Motor neuron (in vitro differentiated cells): ENCODE results near the gene SIRPA. TPM values are rescaled to one million over a fixed set of nuclear protein-coding genes. Genes with fewer than 3 reads are reported as not detected.

Experiments used
- ATAC-seq, 8 experiments: fragments of 200-7000 bp; cut with Tn5 transposase; replicated peaks in 6 of 8; 2 replicates each; pipeline ENCODE4 v1.8.0; 2021; ENCODE audit warnings: mild to moderate bottlenecking in 8 of 8, moderate library complexity in 8 of 8
- H3K27ac ChIP-seq, 2 donors: fragments of 250-450 bp; sonication (Bioruptor Pico); 2 replicates each; pipeline ENCODE4 v1.9.0; 2021; ENCODE audit warnings: antibody characterized with exemption in 2 of 2, mild to moderate bottlenecking in 2 of 2, moderate library complexity in 1 of 2
- H3K4me1 ChIP-seq, 2 donors: fragments of 250-450 bp; sonication (Bioruptor Pico); replicated peaks in 1 of 2; 2 replicates each; pipeline ENCODE4 v1.6.1; 2021; ENCODE audit warnings: antibody characterized with exemption in 2 of 2, mild to moderate bottlenecking in 2 of 2, moderate library complexity in 1 of 2
- H3K4me3 ChIP-seq, 5 donors: fragments of 250-450 bp; sonication (Bioruptor Pico); 2 replicates each; pipeline ENCODE4 v1.9.0; 2021; ENCODE audit warnings: antibody characterized with exemption in 5 of 5, mild to moderate bottlenecking in 5 of 5, moderate library complexity in 4 of 5
- WGBS, 10 experiments: fragments of 450-650 bp; shearing (Covaris generic); methylation state at CpG; one replicate each; pipeline ENCODE4 v1.0.0; 2022; 5-methylcytosine and 5-hydroxymethylcytosine counted together
- in situ Hi-C, 9 experiments: fragments of 400-800 bp; cut with MboI; loops; one replicate each; pipeline ENCODE4 v1.15.0; 2021; ENCODE audit warnings: low sequenced_read_pairs in 9 of 9, low pct_unique_long_range_greater_than_20kb in 2 of 9; ENCODE audit not compliant: unreplicated experiment in 9 of 9
- total RNA-seq, 8 experiments: library from RNA; unstranded; fragments of 300-600 nt; gene quantifications; 2 replicates each; pipeline versions ENCODE4 v1.2.3 to v1.2.4, GENCODE V29; 2022

Gene SIRPA
- total RNA-seq, 8 experiments from 2014 or later, result 1.7 to 47.3 (median 2.4) TPM

DNA sequence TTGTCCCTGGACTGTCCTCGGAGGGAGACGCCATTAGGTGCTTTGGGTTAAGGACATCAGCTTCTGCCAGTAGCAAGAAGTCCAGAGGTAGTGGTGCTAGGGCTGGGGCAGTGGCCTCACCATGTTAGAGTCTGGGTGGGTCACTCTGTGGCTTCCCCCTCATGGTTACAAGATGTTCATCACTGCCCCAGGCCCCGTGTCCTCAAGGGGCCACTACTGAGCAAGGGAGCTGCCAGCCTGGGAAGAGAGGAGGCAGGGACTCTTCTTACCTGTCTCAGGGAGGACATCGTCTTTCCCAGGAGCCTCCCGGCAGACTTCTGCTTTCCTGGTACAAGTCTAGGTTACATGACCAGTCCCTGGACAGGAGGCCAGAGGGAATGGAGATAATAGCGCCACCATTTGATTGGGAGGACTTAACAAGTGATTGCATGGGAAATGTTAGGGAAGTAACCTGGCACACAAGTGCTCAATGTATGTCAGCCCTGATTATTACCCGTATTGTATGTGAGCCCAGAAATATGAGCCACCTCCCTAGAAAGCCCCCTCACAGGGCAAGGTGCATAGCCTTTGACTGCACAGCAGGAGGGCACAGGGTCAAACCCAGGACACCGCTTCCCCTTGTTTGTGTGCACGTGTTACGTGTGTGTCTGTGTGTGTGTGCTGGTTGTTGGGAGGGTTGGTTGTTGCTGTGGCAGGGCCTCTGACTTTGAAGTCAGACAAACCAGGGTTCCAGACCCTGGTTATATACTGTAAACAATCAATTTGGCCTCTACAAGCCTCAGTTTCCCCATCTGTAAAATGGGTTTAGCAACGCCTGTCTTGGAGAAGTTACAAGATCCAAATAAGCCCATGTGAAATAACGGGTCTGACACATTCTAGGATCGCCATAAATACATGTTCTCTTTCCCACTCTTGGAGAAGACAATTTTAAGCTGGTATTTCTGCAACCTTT is 30.0 kb downstream of the SIRPA start:
- WGBS, 10 experiments, result 48 to 95% (median 88%) methylated on average over 1 to 12 of the region's 13 CpGs; no CpG with 5 or more reads in 1 of the 10 experiments
- no peak for ATAC-seq
- in situ Hi-C loops, result no loop called here
- Histone ChIP-seq H3K27ac (no peak overlapping the region), H3K4me1 (no peaks in the 10 kb centered on the region), H3K4me3 (no peak overlapping the region)

DNA sequence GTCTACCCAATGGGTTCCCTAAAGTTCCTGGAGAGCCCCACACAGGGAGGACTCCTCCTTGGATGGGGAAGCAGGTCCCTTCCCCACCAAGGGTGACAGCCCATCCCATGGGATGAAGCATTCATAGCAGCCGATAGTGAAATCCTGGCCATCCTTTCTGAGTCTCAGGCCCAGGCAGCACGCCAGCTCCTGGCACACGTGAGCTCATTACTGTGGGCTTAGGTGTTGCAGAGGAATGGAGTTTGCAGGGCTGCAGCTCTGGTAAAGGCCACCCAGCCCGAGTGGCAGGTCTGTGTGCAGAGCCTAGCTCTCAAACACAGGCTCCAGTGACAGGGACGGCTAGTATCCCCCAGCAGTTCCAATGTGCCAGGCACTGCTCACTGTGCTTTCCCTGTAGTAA is 31.0 kb downstream of the SIRPA start:
- Histone ChIP-seq H3K4me3 (no peak overlapping the region), H3K27ac (no peak overlapping the region), H3K4me1 (no peaks in the 10 kb centered on the region)
- no peak for ATAC-seq
- in situ Hi-C loops, result no loop called here
- WGBS, 10 experiments, result 20 to 100% (median 90%) methylated on average over 1 to 2 of the region's 5 CpGs; no CpG with 5 or more reads in 5 of the 10 experiments

DNA sequence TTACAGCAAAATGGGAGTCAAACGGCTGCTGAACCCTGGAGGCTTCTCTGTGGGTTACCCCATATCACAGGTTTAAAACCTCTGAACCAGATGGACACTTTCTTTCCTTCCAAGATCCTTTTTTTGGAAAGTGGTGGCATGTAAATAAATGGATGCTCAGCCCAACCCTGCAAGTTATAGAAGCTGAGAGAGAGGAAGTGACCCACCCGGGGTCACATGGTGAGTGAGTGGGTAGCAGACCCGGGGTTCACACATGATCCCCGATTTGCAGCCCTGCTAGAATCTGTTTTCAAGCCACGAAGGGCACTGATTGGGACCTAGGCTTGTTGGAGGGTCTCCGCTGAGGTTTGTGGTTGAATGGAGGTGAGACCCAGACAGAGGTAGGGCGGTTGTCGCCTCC is 32.0 kb downstream of the SIRPA start:
- H3K4me1 ChIP-seq, result no peaks in the 10 kb centered on the region
- H3K27ac ChIP-seq, result no peak overlapping the region
- peak in 2 of 8 experiments; percentile 16 to 26 for ATAC-seq
- no peak overlapping the region for H3K4me3 ChIP-seq
- WGBS, 10 experiments, result 11 to 73% (median 46%) methylated on average over 1 to 6 of the region's 8 CpGs; no CpG with 5 or more reads in 3 of the 10 experiments
- in situ Hi-C loops, result no loop called here

DNA sequence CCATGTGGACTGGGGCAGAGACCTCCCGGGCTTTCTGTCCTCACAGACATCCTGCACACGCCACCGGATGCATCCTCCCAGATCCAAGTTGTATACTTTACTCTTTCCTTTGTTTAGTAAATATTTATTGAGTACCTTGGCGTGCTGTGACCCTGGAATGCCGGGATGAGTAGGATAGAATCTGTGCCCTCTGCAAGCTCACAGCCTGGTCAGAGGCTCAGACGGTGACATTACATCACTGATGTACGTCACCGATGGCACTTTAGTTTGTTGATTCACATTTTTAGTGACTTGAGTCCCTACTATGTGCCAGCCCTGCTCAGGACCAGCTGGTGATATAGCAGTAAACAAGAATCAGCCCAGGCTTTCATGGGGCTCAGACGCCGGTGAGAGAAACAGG is 32.9 kb downstream of the SIRPA start:
- WGBS, 10 experiments, result 61 to 100% (median 91%) methylated on average over 1 to 10 of the region's 10 CpGs; no CpG with 5 or more reads in 2 of the 10 experiments
- Histone ChIP-seq H3K27ac (no peak overlapping the region), H3K4me3 (no peak overlapping the region), H3K4me1 (no peaks in the 10 kb centered on the region)
- ATAC-seq, result no peak
- in situ Hi-C loops, result no loop called here

DNA sequence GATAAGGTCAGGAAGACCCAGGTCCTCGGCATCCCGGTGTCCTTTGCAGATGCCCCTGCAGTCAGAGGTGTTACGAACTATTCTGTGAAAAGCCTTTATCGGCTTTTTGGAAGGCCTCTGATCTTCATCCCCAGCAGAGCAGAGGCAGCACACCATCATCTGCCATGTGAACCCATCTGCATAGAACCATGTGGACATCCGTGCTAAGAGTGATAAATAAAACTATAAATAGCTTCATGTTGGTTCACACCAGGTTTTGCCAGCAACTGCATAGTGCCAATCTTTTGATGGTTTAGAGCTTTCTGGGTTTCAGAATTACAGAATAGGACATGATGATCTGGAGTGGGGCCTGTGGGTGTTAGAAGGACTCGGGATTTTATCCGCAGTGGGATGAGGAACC is 33.6 kb downstream of the SIRPA start:
- no peak overlapping the region for H3K27ac ChIP-seq
- H3K4me3 ChIP-seq, result no peak overlapping the region
- 0 to 100% (median 90%) methylated on average over 1 to 6 of the region's 7 CpGs; no CpG with 5 or more reads in 3 of the 10 experiments for WGBS, 10 experiments
- in situ Hi-C loops, result no loop called here
- ATAC-seq, result no peak
- H3K4me1 ChIP-seq, result no peaks in the 10 kb centered on the region

DNA sequence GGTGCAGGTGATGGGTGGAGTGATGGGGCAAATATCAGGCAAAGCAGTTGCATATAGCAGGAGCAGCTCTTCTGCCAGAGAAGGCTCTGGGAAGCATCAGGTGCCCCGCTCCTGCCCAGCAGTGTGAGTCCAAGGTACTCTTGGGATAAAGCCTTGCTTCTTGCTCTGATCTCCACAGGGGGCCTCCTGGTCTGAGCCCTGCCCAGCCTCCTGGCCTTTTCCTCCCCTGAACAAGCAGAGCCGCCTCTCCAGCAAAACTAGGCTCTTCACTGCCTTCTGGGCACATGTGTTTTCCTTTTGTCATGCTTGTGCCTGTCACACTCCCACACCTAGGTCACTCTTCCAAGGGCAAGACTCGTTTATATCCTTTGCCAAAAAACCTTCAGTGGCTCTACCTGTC is 34.3 kb downstream of the SIRPA start:
- Histone ChIP-seq H3K4me1 (no peaks in the 10 kb centered on the region), H3K27ac (no peak overlapping the region)
- WGBS, 10 experiments, result 25 to 88% (median 70%) methylated on average over 1 to 3 of the region's 3 CpGs; no CpG with 5 or more reads in 6 of the 10 experiments

DNA sequence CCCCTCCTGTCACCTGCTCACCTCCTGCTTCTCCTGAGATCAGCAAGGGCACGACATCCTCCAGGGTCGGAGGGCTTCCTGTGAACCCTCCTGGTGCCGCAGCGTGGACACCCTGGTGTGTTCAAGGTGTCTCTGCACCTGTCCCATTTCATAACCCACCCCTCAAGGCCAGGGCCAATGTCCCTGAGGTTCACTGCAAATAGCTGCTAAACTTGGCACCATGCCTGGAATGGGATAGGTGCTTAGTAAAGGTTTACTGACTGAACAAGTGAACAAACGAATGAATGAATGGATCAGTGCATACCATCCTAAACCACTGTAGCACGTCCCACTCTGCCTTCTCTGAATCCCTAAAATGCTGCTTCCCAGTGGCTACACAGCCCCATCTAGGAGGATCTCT is 35.0 kb downstream of the SIRPA start:
- no peak for ATAC-seq
- Histone ChIP-seq H3K27ac (no peak overlapping the region), H3K4me1 (no peaks in the 10 kb centered on the region), H3K4me3 (no peak overlapping the region)
- in situ Hi-C loops, result no loop called here
- WGBS, 10 experiments, result 38 to 100% (median 78%) methylated on average over 1 to 4 of the region's 6 CpGs; no CpG with 5 or more reads in 5 of the 10 experiments

More for the DNA sequence above, 34.3 kb downstream of the SIRPA start:
- no peak for ATAC-seq
- no peak overlapping the region for H3K4me3 ChIP-seq
- in situ Hi-C loops, result no loop called here

DNA sequence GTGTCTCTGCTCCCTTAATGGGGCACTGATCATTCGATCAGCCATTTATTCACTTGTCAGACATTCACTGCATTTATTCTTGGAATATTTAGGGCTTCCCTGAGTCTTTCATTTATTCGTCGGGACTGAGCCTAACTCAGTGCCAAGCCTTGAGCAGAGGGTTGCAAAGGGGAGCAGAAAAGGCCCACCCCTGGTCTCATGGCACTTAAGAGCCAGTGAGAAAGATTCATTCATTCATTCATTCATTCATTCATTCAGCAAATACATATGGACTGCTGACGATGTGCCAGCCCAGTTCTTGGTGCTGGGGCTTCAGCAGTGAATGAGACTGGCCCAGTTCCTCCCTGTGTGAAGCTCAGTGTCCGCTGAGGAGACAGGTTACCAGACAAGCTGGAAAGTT is 36.6 kb downstream of the SIRPA start:
- 50 to 83% (median 69%) methylated on average over 1 to 5 of the region's 5 CpGs; no CpG with 5 or more reads in 3 of the 10 experiments for WGBS, 10 experiments
- Histone ChIP-seq H3K4me3 (no peak overlapping the region), H3K27ac (no peak overlapping the region), H3K4me1 (no peaks in the 10 kb centered on the region)
- no peak for ATAC-seq
- in situ Hi-C loops, result no loop called here

DNA sequence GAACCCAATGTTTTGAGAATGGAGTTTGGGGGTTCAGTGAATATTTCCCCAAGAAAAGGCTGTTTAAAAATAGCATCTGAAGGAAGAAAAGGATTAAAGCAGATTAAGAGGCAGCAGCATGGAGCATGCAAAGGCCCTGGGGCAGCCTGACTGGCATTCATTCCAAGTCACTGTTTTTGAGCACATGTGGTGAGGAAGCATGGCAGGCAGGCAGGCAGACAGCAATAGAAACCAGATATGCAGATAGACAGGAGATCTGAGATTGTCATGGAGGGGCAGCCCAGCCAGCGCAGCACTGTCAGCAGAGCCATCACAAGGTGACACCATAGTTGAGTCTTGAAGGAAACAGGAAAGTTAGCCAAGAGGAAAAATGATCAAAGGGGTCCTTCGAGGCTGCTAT is 37.8 kb downstream of the SIRPA start:
- no peak for ATAC-seq
- in situ Hi-C loops, result no loop called here
- Histone ChIP-seq H3K27ac (no peak overlapping the region), H3K4me3 (no peak overlapping the region), H3K4me1 (no peaks in the 10 kb centered on the region)
- 0 to 100% (median 50%) methylated on average over 1 to 2 of the region's 2 CpGs; no CpG with 5 or more reads in 5 of the 10 experiments for WGBS, 10 experiments

DNA sequence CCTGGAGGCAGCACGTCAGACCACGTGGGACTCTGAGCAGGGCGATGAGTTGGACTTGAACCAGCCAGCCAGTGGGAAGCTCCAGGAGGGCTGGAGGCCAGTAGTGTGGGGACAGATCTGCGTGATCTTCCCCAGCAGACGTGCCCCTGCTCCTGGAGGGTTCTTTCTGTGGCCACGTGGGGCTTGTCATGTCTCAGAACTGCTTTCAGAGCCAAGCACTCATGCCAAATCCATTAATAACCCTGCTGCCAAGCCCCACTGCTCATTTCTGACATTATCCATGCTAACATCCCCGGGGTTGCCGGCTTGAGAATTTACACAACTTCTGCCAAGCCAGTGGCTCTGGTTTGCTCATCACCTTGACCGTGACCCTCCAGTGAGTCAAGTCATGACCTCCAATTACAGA is 38.3 kb downstream of the SIRPA start:
- peak in 2 of 8 experiments; percentile 0 to 2 for ATAC-seq

DNA sequence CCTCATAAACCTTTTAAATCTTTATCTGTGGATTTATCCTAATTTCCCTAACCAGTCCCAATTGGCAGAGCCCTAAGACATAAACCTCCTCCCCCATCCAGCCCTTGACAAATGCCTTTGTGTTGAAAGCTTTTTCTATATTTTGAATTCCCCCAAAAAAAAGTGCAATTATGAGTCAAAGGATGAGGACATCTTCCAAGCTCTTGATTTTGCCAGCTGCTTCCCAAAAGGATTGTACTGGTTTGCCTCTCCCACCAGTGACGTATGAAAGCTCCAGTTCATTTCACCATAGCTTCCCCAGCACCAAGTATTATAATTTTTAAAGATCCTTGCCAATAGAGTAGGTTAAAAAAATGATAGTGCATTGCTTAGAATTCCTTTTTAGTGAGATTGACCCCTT is 38.9 kb downstream of the SIRPA start:
- Histone ChIP-seq H3K4me3 (no peak overlapping the region), H3K4me1 (no peaks in the 10 kb centered on the region), H3K27ac (no peak overlapping the region)
- WGBS, 10 experiments, result 7 to 100% (median 95%) methylated on average over 1 of the region's 1 CpG; no CpG with 5 or more reads in 2 of the 10 experiments
- in situ Hi-C loops, result no loop called here
- ATAC-seq, result peak in 2 of 8 experiments; percentile 33 to 61

More for the DNA sequence above, 38.3 kb downstream of the SIRPA start:
- Histone ChIP-seq H3K4me3 (no peak overlapping the region), H3K27ac (no peak overlapping the region), H3K4me1 (no peaks in the 10 kb centered on the region)
- in situ Hi-C loops, result no loop called here
- WGBS, 10 experiments, result 11 to 90% (median 58%) methylated on average over 2 to 9 of the region's 9 CpGs; no CpG with 5 or more reads in 2 of the 10 experiments

DNA sequence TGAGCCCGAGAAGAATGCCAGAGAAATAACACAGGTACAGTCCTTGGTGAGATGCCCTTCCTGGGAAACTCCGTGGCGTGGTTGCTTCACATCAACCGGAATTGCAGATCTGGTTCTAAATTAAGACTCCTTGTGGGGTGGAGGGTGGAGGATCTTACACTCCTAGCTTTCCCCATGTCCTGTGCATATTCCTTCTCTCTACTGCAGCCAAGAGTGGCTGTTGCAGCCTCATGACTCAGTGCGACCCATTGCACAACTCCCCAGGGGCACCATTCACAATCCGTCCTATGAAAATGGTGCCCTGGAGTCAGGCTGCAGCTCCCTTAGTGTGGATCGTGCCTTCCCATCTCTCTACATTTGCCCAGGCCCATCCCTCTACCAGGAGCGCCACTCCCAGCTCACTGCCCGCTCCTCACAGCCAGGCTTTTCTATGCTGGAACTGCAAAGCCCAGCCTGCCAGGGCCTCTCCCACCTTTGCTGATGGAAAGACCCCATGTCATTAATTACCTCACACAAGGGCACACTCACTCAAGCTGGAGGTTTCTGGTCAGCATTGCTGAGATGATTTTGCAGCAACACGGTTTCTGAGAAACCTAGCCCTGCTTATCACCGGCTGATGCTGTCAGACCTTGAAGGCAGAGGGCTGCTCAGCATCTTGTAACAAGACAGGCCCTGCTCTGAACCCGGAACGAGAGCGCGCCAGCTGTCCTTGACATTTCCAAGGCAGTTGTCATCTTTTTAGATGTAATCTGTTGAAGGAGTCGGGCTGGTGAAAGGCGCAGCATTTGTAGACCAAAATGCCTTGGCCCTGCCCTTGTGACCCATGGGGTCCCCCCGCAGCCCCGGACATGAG is 39.7 kb downstream of the SIRPA start:
- in situ Hi-C loops, result no loop called here
- H3K4me3 ChIP-seq, result no peak overlapping the region
- peak in 6 of 8 experiments; percentile 26 to 96 (median 76) for ATAC-seq
- H3K4me1 ChIP-seq, result no peaks in the 10 kb centered on the region
- 12 to 97% (median 80%) methylated on average over 1 to 19 of the region's 19 CpGs; no CpG with 5 or more reads in 1 of the 10 experiments for whole genome bisulfite sequencing, 10 experiments
- H3K27ac ChIP-seq, result no peak overlapping the region
